GM21529 (cell line): Measurements from ENCODE around the gene SUSD1.

Experiments used
- ATAC-seq: cut with Tn5 transposase; IDR thresholded peaks from one replicate; pipeline ENCODE4 v1.9.1; 2021; ENCODE audit not compliant: unreplicated experiment

SUSD1 gene

DNA sequence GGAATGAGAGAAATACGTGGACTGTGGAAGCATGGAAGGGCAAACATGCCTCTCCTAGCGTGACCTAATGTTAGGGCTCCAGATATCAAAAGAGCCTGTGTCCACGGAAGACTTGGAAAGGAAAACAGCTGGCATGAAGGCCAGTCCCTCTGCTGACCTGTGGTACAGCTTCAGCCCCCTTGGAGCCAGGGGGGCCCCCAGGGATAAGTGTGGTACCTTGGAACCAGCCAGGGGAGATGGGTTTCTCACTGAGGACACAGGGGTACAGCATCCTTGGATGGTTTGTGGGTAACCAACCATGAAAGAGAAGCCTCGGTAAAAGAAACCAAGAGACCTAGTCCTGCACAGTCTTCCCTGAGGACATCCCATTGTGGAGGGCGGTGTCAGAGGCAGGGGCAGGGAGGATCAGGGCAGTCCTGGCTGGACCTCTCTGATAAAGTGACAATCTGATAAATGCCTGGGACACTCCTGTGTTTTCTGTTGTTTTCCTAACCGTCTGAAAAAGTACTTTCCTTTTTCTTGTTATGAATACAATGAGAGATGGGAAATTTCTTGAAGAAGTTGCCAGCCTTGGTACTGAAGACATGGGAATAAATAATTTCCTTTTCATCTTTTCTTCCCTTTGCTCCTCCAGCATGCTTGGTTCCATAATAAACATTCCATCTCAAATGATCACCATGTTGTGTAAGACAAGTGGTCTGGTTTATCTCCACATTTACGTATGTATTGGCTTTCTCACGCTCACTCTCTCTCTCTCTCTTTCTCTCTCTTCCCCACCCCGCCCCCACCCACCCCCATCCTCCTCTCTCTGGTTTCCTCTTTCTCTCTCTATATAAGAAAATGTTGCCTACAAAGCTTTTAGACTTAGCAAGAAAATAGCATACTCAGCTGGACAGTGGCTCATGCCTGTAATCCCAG is 102.1 kb downstream of the SUSD1 start:
- ATAC-seq, result no peak

DNA sequence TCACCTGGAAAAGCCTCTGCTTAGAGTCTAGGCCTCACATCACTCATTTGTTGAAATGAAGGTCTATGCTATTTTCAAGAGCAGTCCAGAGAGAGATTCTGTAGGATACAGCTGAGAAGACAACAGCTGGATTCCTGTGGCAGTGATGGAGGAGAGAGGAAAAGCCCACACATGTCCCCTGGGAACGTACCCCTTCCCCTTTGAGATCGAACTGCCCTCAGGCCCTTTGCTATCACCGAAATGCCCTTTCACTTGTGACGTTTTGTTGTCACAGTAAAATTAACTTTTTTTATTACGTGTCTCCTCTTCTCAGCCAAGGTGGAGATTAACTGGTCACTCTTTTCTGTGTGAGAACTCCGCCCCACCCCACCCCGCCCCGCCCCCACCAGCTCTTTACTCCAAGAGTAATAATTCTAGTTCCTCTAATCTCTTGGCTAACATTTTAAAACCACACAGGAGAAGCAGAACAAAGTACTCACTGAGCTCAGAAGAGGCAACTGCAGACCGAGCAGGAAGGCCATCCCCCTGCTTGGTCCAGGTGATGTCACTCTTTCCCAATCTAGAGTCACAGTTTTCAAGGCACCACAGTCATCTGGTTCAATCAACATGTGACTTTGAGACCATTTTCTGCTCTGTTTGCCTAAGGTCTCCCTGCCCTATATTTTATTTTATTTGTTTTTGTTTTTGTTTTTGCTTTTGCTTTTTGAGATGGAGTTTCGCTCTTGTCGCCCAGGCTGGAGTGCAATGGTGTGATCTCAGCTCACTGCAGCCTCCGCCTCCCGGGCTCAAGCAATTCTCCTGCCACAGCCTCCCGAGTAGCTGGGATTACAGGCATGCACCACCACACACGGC is 105.6 kb downstream of the SUSD1 start:
- peak; percentile 78 for ATAC-seq

DNA sequence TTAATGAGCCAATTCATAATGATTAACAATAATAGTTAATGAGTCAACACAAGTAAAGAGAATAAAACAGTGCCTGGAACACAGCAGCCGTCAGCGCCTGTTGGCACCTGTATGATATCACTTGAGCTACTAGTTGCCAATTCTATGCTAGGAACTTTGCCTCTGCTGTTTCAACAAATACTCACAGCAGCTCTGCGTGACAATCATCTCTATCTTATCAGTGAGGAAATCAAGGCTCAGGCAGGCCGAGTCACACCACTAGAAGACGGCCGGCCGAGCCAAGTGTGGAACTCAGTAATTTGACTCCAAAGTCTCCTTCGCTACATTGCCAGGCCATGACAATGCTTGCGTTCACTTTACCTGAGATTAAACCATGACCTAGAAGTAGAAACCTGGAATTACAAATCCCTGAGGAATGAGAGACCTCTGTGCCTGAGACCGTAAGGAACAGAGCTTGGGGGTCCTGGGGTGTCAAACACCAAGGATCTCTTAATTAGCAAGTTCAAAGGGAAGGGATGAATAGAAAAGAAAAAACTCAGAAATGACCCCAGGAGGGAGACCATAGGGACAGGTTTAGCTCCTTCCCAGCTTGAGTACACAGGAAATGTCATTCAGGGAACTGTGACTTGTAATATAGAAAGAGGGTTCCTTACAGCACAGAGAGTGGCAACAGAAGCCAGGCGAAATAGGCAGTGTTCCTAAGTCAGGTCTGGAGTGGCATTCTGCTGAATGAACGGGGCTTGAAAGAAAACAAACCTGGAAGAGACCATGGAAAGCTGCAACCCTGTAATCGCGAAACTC is 109.1 kb downstream of the SUSD1 start:
- ATAC-seq, result no peak

DNA sequence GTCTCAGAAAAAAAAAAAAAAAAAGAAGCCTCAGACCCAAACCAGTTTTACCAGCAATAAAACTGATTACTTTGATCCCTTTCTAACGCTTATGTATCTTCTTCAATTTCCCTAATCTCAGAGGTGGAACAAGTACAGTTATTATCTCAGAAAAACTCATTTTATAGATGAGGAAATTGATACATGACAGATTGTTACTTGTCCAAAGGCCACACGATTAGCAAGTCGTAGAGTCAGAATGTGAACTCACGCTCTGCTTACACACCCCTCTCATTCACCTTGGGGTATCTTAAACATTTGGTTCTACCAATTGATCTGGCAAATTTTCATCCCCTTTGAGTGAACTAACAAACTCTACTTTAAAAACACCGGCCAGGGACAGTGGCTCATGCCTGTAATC is 110.2 kb downstream of the SUSD1 start:
- ATAC-seq, result no peak

DNA sequence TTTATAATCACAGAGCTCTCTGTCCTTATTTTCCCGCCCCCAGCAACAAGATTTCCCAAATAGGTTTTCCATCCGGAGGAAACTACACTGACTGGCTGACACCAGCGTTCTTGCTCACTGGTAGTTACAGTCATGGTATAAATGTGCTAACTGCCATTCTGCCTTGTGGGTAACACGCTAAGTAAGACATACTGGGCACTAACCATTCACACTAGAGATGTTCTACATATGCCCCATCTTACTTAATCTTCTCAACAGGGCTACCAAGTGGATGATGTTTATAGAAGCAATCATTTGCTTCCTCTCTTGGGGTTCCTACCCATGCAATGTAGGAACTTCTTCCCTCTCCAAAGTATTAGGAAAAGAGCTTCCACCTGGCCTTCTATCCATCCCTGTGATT is 111.5 kb downstream of the SUSD1 start:
- ATAC-seq, result no peak

DNA sequence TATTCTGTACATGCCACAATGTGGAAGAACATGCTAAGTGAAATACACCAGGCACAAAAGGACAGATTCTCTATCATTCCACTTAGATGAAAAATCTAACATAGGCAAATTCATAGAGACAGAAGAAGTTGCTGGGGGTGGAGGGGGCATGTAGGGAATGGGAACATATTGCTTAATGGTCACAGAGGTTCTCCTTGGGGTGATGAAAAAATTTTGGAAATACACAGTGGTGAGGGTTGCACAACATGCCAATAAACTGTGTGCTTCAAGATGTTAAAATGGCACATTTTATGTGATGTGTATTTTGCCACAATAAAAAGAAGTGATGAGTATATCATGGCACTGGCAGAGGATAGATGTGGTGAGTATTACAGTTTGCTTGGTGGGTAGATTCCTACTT is 111.9 kb downstream of the SUSD1 start:
- ATAC-seq, result no peak

DNA sequence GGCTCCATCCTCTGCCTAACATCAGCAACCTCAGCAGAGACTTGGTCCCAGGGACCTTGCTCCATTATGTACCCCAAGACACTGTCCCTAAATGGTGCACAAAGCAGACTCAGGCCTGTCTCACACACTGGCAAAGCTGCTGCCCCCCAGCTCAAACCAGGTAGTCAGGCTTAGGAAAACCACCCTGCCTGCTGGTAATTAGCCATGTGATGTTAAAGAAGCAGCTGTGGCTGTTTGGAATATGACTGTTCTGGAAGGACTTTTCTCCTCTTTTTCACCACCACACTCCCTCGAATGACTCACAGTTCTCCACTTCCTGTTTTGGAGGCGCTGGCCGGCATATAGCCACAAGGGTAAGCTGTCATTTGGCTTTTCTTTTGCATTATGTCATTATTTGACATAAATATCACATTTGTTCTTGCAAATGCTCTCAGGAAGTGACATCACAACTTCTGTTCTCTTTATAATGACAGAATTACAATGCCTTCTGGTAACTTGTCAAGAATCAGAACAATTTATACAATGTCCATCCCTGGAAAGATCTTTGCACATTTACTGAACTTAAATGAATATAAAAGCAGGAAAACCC is 113.9 kb downstream of the SUSD1 start:
- peak; percentile 81 for ATAC-seq

DNA sequence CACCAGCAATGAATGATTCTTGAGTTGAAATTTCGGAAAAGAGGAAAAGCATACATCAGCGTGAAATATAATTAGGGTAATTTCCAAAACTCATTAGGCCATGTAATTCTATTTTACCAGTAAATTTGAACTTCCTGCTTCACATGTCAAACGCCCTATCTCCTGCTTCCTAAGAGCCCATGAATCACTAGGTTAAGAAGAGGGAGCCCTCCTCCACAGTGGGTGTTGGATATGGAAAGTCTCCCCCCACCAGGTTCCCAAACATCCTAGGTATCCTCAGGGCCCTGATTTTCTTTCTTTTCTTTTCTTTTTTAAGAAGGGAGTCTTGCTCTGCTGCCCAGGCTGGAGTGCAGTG is 115.2 kb downstream of the SUSD1 start:
- no peak for ATAC-seq

DNA sequence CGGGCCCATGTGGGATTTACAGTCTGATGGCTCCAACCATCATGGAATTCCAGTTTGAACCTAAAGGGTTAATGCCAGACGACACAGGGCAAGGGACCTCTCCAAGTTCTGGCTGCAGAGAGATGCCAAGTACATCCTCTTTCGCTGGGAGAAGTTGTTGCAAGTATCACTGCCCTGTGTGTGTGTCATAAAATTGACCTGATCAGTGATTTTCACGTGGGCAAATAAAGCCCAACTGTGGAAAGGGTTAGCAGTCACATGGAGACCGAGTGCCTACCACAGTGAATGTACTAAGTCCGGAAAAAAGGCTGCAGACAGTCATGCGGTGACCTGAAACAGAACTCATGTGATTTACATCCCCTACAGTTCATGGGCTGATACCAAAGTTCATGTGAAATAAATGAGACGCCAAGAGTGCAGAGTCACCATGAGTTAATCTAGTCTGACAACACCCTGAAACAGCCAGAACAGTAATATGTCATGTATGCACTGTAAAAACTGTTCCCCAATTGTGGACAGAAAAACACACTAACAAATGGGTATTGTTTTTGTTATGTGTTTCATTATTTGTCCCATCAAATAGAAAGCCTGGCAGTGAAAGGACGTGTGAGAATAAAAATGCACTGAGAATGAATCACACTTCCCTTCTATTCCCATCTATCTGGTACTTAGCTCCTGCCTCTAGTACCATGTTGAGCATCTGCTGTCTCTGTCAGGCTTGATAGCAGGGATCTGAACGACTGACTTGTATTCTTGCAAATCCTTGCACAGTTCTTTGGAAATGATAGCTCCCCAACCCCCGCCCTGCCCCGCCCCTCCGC is 115.7 kb downstream of the SUSD1 start:
- ATAC-seq, result no peak

DNA sequence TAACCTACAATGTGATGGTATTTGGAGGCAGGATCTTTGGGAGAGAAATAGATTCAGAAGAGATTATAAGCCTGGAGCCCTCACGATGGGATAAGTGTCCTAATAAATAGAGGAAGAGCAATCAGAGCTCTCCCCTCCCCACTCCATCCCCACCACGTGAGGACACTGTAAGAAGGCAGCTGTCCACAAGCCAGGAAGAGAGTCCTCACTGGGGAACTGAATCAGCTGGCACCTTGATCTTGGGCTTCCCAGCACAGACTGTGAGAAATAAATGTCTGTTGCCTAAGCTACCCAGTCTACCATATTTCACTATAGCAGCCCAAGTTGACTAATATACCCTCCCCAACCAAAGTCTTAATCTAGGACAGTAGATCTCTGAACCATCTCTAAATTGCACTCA is 118.1 kb downstream of the SUSD1 start:
- no peak for ATAC-seq

DNA sequence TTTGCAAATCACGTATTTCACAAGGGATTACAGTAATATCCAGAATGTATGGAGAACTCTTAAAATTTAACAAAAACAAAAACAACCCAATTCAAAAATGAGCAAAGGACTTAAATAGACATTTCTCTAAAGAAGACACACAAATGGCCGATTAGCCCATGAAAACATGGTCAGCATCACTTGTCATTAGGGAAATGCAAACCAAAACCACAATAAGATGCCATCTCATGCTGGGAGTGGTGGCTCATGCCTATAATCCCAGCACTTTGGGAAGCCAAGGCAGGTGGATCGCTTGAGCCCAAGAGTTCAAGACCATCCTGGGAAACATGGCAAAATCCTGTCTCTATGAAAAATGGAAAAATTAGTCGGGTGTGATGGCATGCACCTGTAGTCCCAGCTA is 120.2 kb downstream of the SUSD1 start:
- ATAC-seq, result no peak

DNA sequence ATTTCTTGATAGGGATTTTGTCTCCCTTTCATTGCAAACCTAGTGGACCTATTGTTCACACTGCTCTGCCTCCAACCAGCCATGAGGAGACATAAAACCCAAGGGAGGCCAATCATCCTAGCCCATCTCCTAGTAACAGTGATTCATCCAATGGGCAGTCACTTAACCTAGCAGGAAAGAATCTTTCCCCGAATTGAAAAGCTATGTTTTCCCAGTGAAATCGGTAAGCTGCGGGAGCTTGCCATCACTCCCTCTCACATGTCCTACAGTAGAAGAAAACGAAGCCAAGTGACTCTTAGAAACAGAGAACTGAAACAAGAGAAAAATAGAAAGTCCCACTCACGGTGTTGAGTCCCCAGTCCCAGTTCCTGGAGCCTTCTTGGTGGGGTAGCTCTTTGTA is 123.3 kb downstream of the SUSD1 start:
- ATAC-seq, result peak; percentile 72

DNA sequence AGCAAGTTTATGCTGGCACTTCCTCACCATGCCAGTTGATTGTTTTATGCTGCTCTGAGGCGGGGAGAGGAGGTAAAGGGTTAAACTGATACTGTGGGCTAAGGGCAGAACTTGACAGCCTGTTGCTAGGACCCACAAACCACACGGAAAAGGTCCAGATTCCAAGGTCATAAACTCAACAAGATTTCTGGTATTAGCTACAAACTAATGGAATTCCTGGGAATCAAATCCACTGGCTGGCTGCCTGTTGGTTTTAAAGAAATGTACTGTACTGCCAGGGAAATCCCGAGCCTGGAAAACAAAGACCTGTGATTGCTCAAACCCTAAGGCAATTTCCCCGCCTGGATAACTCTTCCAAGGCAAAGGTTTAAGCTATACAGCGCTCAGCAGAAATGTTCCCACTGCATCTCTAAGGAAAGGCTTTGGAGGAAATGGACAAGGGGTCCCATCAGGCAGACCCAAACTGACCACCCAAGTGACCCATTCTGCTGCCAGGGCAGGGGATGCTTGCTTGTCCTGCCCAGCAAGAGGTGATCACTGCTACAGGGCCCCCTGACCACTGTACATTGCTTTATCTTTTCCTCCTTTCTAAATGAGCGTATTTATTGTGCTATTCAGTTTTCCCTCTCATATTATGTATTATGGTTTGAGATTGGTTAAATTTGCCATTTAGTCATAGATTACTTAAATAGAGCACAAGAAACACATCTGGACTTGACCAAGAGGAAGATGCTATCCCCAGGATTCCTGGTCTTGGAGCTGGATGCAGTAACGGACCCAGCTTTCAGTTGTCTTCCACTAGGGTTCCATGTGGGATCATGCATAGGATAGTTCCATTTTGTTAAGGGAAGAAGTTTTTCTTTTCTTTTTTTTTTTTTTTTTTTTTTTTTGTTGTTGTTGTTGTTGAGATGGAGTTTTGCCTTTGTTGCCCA is 124.3 kb downstream of the SUSD1 start:
- ATAC-seq, result no peak

DNA sequence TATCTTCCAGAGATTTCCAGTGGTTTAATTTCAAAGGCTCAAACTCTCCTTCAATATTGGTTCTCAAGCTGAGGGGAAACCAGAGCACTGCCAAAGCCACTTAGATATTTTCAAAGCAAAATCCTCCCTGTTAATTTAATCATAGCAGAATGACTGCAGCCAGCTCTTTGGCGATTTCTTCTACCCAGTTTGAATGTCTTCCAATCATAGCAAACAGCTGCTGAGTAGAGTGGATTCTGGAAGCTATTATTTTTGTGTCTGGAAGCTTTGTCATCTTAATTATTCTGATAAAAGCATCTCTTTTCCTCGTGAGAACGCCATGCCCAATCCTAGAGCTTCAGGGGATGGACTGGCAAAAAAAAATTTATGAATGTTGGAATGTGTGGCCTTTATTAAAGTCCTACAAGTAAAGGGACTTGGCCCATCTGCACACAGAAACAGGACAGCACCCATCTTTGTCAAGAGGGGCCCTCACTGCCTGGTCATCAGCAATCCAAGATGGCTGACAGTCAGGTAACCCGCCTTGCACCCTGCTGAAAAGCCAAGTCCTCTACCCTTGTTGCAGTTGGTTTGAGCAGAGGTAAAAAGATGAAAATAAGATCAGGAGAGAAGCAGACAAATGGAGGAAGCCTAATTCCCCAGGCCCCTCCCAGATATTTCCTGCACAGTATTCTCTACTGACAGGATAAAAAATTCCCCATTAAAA is 125.1 kb downstream of the SUSD1 start:
- no peak for ATAC-seq

DNA sequence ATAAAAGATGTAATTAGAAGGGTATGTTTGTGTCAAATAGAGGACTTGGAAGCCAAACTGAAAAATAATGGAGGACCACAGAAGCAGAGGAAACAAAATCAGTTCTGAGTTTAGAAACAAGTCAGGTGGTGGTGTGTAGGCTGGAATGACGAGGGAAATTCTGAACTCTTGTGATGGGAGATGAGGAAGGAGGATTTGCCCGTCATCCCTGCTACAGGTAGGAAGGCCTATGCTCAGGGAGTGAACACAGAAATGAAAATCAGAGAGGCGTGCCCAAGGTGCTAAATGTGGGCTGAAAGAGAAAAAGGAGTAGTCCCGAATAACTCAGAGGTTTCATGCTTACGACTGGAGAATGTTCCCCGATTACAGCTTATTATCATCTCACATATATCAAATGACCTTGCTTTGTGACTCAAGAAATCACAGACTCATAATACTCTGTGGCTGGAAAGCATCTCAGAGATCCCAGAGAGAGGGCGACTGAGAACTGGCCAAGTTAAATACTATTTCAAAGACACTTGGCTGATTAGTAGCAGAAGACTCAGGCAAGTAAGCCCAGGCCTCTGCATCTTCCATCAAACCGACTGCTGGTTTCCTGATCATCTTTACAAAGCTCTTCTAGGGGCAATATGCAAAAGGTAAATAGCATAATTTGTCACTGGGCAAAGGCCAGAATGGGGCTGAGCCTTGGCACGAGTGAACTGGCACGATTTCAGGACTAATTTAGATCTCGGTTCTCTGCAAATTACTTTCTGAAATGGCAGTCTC is 126.0 kb downstream of the SUSD1 start:
- no peak for ATAC-seq

DNA sequence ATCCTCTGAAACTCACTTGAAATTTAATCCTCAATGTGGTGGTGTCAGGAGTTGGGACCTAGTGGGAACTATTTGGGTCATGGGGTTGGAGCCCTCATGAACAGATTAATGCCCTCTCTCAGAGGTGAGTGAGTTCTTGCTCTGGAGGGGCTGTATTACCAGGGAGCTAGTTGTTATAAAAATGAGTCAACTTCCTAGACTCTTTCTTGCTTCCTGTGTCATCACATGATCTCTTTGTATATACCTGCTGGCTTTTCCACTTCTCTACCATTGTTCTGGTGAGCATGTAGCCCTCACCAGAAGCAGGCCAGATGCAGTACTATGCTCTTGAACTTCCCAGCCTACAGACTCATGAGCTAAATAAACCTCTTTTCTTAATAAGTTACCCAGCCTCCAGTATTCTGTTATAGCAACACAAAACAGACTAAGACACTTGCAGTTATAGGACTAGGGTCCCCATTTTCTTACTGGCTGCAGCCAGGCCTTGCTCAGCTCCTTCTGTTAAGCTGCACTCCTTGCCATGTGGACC is 127.5 kb downstream of the SUSD1 start:
- ATAC-seq, result no peak

DNA sequence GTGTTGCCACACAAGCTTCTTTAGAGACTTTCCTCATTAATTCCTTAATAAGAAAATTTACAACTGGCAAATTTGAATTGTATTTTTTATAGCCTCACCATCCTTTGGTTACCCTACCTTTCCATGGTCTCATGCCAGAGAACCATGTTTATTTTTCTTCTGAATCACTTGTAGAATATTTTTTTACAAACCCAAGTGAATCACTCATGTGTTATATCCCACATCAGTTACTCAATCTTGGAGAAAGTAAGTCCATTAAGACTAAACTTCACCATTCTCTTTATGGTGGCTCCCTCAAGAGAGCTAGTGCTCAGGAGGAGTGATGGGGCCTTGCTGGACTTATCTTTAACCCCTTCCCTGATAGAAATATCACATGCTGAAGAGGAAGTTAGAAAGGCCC is 128.9 kb downstream of the SUSD1 start:
- no peak for ATAC-seq
